Neuronal stem cell (in vitro differentiated cells): ENCODE data around the gene SH3PXD2A.
"Not testable (repeated sequence)": the region's sequence is repeated elsewhere in the genome, so short reads cannot be mapped to it uniquely, and the experiment has no call there.

Source experiments
- DNase-seq: peaks from one replicate; pipeline ENCODE4 v3.0.0-alpha.2; 2013; ENCODE audit warnings: low spot score
- H2AFZ ChIP-seq: one replicate; pipeline ENCODE4 v1.6.1; 2013; ENCODE audit warnings: mild to moderate bottlenecking, low read length, inconsistent platforms
- H2AK5ac ChIP-seq: 2 replicates; pipeline ENCODE4 v1.6.1; 2013; ENCODE audit warnings: low read depth, mild to moderate bottlenecking, inconsistent platforms, low read length, moderate library complexity, mixed read lengths
- H2BK120ac ChIP-seq: 2 replicates; pipeline ENCODE4 v1.6.1; 2013; ENCODE audit warnings: low read depth, mild to moderate bottlenecking, inconsistent platforms, low read length, moderate library complexity, mixed read lengths
- H2BK12ac ChIP-seq: one replicate; pipeline ENCODE4 v1.6.1; 2013; ENCODE audit warnings: low read length, inconsistent platforms
- H2BK15ac ChIP-seq: 2 replicates; pipeline ENCODE4 v1.6.1; 2013; ENCODE audit warnings: mild to moderate bottlenecking, low read length, inconsistent platforms, mixed read lengths
- H2BK5ac ChIP-seq: one replicate; pipeline ENCODE4 v1.6.1; 2013; ENCODE audit warnings: inconsistent platforms, mild to moderate bottlenecking, low read length, moderate library complexity
- H3K14ac ChIP-seq: one replicate; pipeline ENCODE4 v1.6.1; 2013; ENCODE audit warnings: low read length, inconsistent platforms
- H3K18ac ChIP-seq: 2 replicates; pipeline ENCODE4 v1.6.1; 2013; ENCODE audit warnings: low read length, inconsistent platforms
- H3K23ac ChIP-seq: 2 replicates; pipeline ENCODE4 v1.6.1; 2013; ENCODE audit warnings: low read depth, mild to moderate bottlenecking, mixed read lengths, low read length, inconsistent platforms; ENCODE audit not compliant: poor library complexity
- H3K27ac ChIP-seq: replicated peaks from 3 replicates; pipeline ENCODE4 v1.5.1; 2013; ENCODE audit warnings: low read length, inconsistent platforms
- H3K27me3 ChIP-seq, 3 experiments: 2 replicates each; pipeline ENCODE4 v1.6.1; 2013; ENCODE audit warnings: low read length in 3 of 3, mild to moderate bottlenecking in 2 of 3, inconsistent platforms in 1 of 3, low read depth in 1 of 3, mixed read lengths in 1 of 3, moderate library complexity in 1 of 3; ENCODE audit not compliant: control insufficient read depth in 3 of 3, insufficient read depth in 3 of 3
- H3K36me3 ChIP-seq, 2 donors: replicated peaks in 1 of 2; 2 replicates each; pipeline ENCODE4 v1.6.1; 2013; ENCODE audit warnings: low read length in 2 of 2; ENCODE audit not compliant: control insufficient read depth in 2 of 2, insufficient read depth in 2 of 2
- H3K4ac ChIP-seq: 2 replicates; pipeline ENCODE4 v1.6.1; 2013; ENCODE audit warnings: inconsistent platforms, mild to moderate bottlenecking, low read length, moderate library complexity
- H3K4me1 ChIP-seq, 2 donors: 1 replicate in 1 of 2; 2 replicates in 1 of 2; pipeline ENCODE4 v1.6.1; 2013; ENCODE audit warnings: low read length in 2 of 2, low read depth in 1 of 2; ENCODE audit not compliant: control insufficient read depth in 2 of 2, insufficient read depth in 1 of 2
- H3K4me2 ChIP-seq: one replicate; pipeline ENCODE4 v1.6.1; 2013; ENCODE audit warnings: mild to moderate bottlenecking, low read length, inconsistent platforms; ENCODE audit not compliant: insufficient read depth, poor library complexity, severe bottlenecking
- H3K4me3 ChIP-seq, 2 donors: 2 replicates each; pipeline ENCODE4 v1.5.1; 2013; ENCODE audit warnings: low read length in 2 of 2, mild to moderate bottlenecking in 2 of 2, inconsistent platforms in 1 of 2, moderate library complexity in 1 of 2
- H3K79me1 ChIP-seq: one replicate; pipeline ENCODE4 v1.6.1; 2013; ENCODE audit warnings: low read depth, mild to moderate bottlenecking, inconsistent platforms, low read length, moderate library complexity
- H3K9ac ChIP-seq: one replicate; pipeline ENCODE4 v1.6.1; 2013; ENCODE audit warnings: mild to moderate bottlenecking, low read depth, low read length, inconsistent platforms; ENCODE audit not compliant: poor library complexity
- H3K9me3 ChIP-seq, 2 donors: replicated peaks in 1 of 2; 2 replicates each; pipeline versions ENCODE3 to v1.6.1; 2013; ENCODE audit warnings: low read length in 2 of 2, mild to moderate bottlenecking in 2 of 2, inconsistent platforms in 1 of 2, low read depth in 1 of 2, mixed read lengths in 1 of 2, moderate library complexity in 1 of 2; ENCODE audit not compliant: control insufficient read depth in 2 of 2, insufficient read depth in 1 of 2
- H4K8ac ChIP-seq: one replicate; pipeline ENCODE4 v1.6.1; 2013; ENCODE audit warnings: low read depth, mild to moderate bottlenecking, inconsistent platforms, low read length, moderate library complexity
- H4K91ac ChIP-seq: one replicate; pipeline ENCODE4 v1.6.1; 2013; ENCODE audit warnings: low read length, low read depth, mild to moderate bottlenecking, inconsistent platforms; ENCODE audit not compliant: poor library complexity
- WGBS, 2 donors: extraction: QIAGEN DNeasy Blood & Tissue Kit; methylation state at CpG; one replicate each; pipeline ENCODE4 v1.1.7; 2013; ENCODE audit warnings: missing lambda C conversion rate in 2 of 2, mixed read lengths in 1 of 2; ENCODE audit not compliant: insufficient read length in 2 of 2, insufficient replicate concordance in 1 of 2; ENCODE audit errors: extremely low coverage in 2 of 2; 5-methylcytosine and 5-hydroxymethylcytosine counted together

The SH3PXD2A gene

DNA sequence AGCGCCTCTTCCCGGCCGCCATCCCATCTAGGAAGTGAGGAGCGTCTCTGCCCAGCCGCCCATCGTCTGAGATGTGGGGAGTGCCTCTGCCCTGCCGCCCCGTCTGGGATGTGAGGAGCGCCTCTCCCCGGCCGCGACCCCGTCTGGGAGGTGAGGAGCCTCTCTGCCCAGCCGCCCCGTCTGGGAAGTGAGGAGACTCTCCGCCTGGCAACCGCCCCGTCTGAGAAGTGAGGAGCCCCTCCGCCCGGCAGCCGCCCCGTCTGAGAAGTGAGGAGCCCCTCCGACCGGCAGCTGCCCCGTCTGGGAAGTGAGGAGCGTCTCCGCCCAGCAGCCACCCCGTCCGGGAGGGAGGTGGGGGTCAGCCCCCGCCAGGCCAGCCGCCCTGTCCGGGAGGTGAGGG is 248.3 kb downstream of the SH3PXD2A start:
- not testable (repeated sequence) for H3K9ac ChIP-seq, H2AFZ ChIP-seq, H3K4me1 ChIP-seq, H3K14ac ChIP-seq, H3K79me1 ChIP-seq, H2BK15ac ChIP-seq, H3K27ac ChIP-seq, H3K18ac ChIP-seq, H2BK12ac ChIP-seq, H4K8ac ChIP-seq, H3K4me3 ChIP-seq, H4K91ac ChIP-seq, H3K27me3 ChIP-seq, DNase-seq, H3K9me3 ChIP-seq, H2AK5ac ChIP-seq, H2BK5ac ChIP-seq, H2BK120ac ChIP-seq, H3K23ac ChIP-seq, H3K4me2 ChIP-seq, H3K4ac ChIP-seq
- WGBS, 2 donors: no CpG with 5 or more reads among the region's 32 CpGs
- H3K36me3 ChIP-seq: peaks cover 6 to 33% of the 10 kb centered on the region in 2 donors

- H2BK12ac ChIP-seq, H3K27me3 ChIP-seq, H3K14ac ChIP-seq, H3K9me3 ChIP-seq, H2BK120ac ChIP-seq, H2BK15ac ChIP-seq, H2AK5ac ChIP-seq, H3K4ac ChIP-seq, DNase-seq, H2AFZ ChIP-seq, H3K79me1 ChIP-seq, H3K23ac ChIP-seq, H3K4me1 ChIP-seq, H3K9ac ChIP-seq, H4K91ac ChIP-seq, H3K4me3 ChIP-seq, H4K8ac ChIP-seq, H3K18ac ChIP-seq, H3K4me2 ChIP-seq, H2BK5ac ChIP-seq, H3K27ac ChIP-seq: not testable (repeated sequence)
- H3K36me3 ChIP-seq: peaks cover 7 to 30% of the 10 kb centered on the region in 2 donors
- no CpG with 5 or more reads among the region's 1 CpG for WGBS, 2 donors
These were observed 249.3 kb downstream of the SH3PXD2A start for GRCh38 chr10:103606097-103606438.

- DNase-seq: no peak
- H2BK5ac ChIP-seq: no peak overlapping the region
These were observed 249.8 kb downstream of the SH3PXD2A start for GRCh38 chr10:103605359-103606096.

DNA sequence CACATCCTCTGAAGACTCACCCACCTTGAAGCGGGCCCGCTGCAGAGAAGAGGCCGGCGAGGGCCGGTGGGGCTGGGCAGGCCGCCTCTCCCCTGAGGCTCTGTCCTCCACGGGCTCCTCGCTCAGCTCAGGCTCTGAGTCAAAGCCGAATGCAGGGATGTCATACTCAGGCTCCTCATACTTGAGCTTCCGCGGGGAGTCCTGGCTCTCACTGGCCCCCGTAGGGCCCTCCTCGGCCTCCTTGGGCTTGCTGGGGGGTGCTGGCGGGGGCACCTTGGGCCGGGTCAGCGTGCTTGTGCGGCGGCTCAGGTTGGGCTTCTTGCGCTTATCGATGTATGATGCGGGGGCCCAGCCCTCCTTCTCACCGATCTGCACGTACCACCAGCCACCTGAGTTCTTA is 252.0 kb downstream of the SH3PXD2A start:
- peaks cover 1% of the 10 kb centered on the region for H3K79me1 ChIP-seq
- H3K9ac ChIP-seq: no peak overlapping the region
- DNase-seq: no peak
- peaks cover 0 to 1% of the 10 kb centered on the region in 2 donors for H3K4me1 ChIP-seq
- no peak overlapping the region for H3K14ac ChIP-seq
- H2BK5ac ChIP-seq: no peak overlapping the region
- H3K23ac ChIP-seq: no peak overlapping the region
- H2BK15ac ChIP-seq: no peak overlapping the region
- H2AK5ac ChIP-seq: no peak overlapping the region
- no peak overlapping the region for H3K18ac ChIP-seq
- no peak overlapping the region for H2BK120ac ChIP-seq
- no peak overlapping the region for H3K4ac ChIP-seq
- H3K4me2 ChIP-seq: peak overlapping the region; percentile 3
- H3K9me3 ChIP-seq: peaks cover 0 to 3% of the 10 kb centered on the region in 2 donors
- H3K4me3 ChIP-seq: no peak overlapping the region
- H3K36me3 ChIP-seq: peaks cover 7 to 13% of the 10 kb centered on the region in 2 donors
- no peak overlapping the region for H4K91ac ChIP-seq
- H4K8ac ChIP-seq: no peak overlapping the region
- WGBS, 2 donors: no CpG with 5 or more reads among the region's 23 CpGs
- no peak overlapping the region for H2BK12ac ChIP-seq
- no peaks in the 10 kb centered on the region for H3K27me3 ChIP-seq
- H2AFZ ChIP-seq: no peak overlapping the region
- H3K27ac ChIP-seq: no peak overlapping the region

More at GRCh38 chr10:103605359-103606096, 249.8 kb downstream of the SH3PXD2A start:
- no peaks in the 10 kb centered on the region for H3K27me3 ChIP-seq
- no peak overlapping the region for H4K91ac ChIP-seq
- H3K4me1 ChIP-seq: peaks cover 0 to 2% of the 10 kb centered on the region in 2 donors
- no peak overlapping the region for H2AFZ ChIP-seq
- H3K79me1 ChIP-seq: peaks cover 1% of the 10 kb centered on the region
- H3K27ac ChIP-seq: no peak overlapping the region
- no peak overlapping the region for H3K4me3 ChIP-seq
- H4K8ac ChIP-seq: no peak overlapping the region
- H3K36me3 ChIP-seq: peaks cover 7 to 25% of the 10 kb centered on the region in 2 donors
- no peak overlapping the region for H3K4me2 ChIP-seq
- H3K9ac ChIP-seq: no peak overlapping the region
- no peak overlapping the region for H3K23ac ChIP-seq
- no peak overlapping the region for H3K14ac ChIP-seq
- no peak overlapping the region for H2BK15ac ChIP-seq
- H3K9me3 ChIP-seq: peaks cover 0 to 3% of the 10 kb centered on the region in 2 donors
- no peak overlapping the region for H2BK120ac ChIP-seq
- no peak overlapping the region for H2BK12ac ChIP-seq
- no peak overlapping the region for H3K18ac ChIP-seq
- H2AK5ac ChIP-seq: no peak overlapping the region
- no peak overlapping the region for H3K4ac ChIP-seq
- WGBS, 2 donors: no CpG with 5 or more reads among the region's 12 CpGs
